RWPE2 (cell line): ENCODE measurements around the gene KIF16B.

ENCODE experiments used
- ATAC-seq: fragments of 200-7000 bp; cut with Tn5 transposase; 3 replicates; pipeline ENCODE4 v1.9.1; 2021; ENCODE audit warnings: low read depth
- DNase-seq: peaks from one replicate; pipeline ENCODE4 v3.0.0-alpha.2; 2020; ENCODE audit warnings: low spot score
- H3K27ac ChIP-seq: fragments of 450-650 bp; 2 replicates; pipeline ENCODE4 v1.5.1; 2017; ENCODE audit warnings: mild to moderate bottlenecking; ENCODE audit not compliant: poor library complexity, severe bottlenecking
- H3K27me3 ChIP-seq: fragments of 250-450 bp; sonication (Bioruptor Pico); 2 replicates; pipeline ENCODE4 v1.5.1; 2021; ENCODE audit warnings: mild to moderate bottlenecking, moderate library complexity; ENCODE audit not compliant: insufficient read depth, poor library complexity, severe bottlenecking
- H3K36me3 ChIP-seq: fragments of 250-450 bp; sonication (Bioruptor Pico); 2 replicates; pipeline ENCODE4 v1.5.1; 2020; ENCODE audit warnings: low read depth, mild to moderate bottlenecking, moderate library complexity
- H3K4me1 ChIP-seq: fragments of 250-450 bp; sonication (Bioruptor Pico); 2 replicates; pipeline ENCODE4 v1.5.1; 2021; ENCODE audit warnings: mild to moderate bottlenecking, moderate library complexity; ENCODE audit not compliant: insufficient read depth, poor library complexity, severe bottlenecking
- H3K4me3 ChIP-seq: fragments of 250-450 bp; sonication (Bioruptor Pico); 2 replicates; pipeline ENCODE4 v1.5.1; 2021; ENCODE audit warnings: mild to moderate bottlenecking, moderate library complexity; ENCODE audit not compliant: severe bottlenecking
- H3K9me3 ChIP-seq: fragments of 250-450 bp; sonication (Bioruptor Pico); 2 replicates; pipeline ENCODE4 v1.5.1; 2021; ENCODE audit warnings: mild to moderate bottlenecking, moderate library complexity; ENCODE audit not compliant: severe bottlenecking
- CTCF ChIP-seq: fragments of 450-650 bp; IDR thresholded peaks from one replicate; pipeline ENCODE4 v1.5.1; 2017; ENCODE audit warnings: mild to moderate bottlenecking, moderate library complexity; ENCODE audit not compliant: poor library complexity, severe bottlenecking

The KIF16B gene

GRCh38 chr20:16573001-16573965, at the start of gene KIF16B:
TSS of gene KIF16B (minus strand) at chr20:16573448. CDS start at chr20:16573275, 173 bp downstream.
- Histone ChIP-seq H3K4me3 (peak within 1 kb of the TSS; percentile 56), H3K4me1 (peaks cover 4% of the 10 kb centered on the region), H3K27me3 (no peaks in the 10 kb centered on the region), H3K36me3 (no peaks in the 10 kb centered on the region), H3K9me3 (no peaks in the 10 kb centered on the region), H3K27ac (peak within 1 kb of the TSS; percentile 25)
- DNase-seq (peak; percentile 93), ATAC-seq (peak; percentile 87)
- TF ChIP-seq CTCF: peak; percentile 17

GRCh38 chr20:16622501-16622900, 49.3 kb upstream of the KIF16B start:
- DNase-seq (no peak), ATAC-seq (no peak)
- no peaks in the 10 kb centered on the region for H3K27me3 ChIP-seq
- H3K4me1 ChIP-seq: no peaks in the 10 kb centered on the region
- H3K4me3 ChIP-seq: no peak overlapping the region
- no peak overlapping the region for H3K27ac ChIP-seq
- TF ChIP-seq CTCF: no peak
- no peaks in the 10 kb centered on the region for H3K9me3 ChIP-seq
- H3K36me3 ChIP-seq: no peaks in the 10 kb centered on the region

- DNase-seq (no peak), ATAC-seq (no peak)
- no peak for TF ChIP-seq CTCF
- H3K36me3 ChIP-seq: no peaks in the 10 kb centered on the region
- no peaks in the 10 kb centered on the region for H3K27me3 ChIP-seq
- no peak overlapping the region for H3K27ac ChIP-seq
- no peaks in the 10 kb centered on the region for H3K4me1 ChIP-seq
- H3K4me3 ChIP-seq: no peak overlapping the region
- H3K9me3 ChIP-seq: no peaks in the 10 kb centered on the region
Observed at GRCh38 chr20:16621435-16622141, 48.3 kb upstream of the KIF16B start.

- no peak for ATAC-seq
- H3K9me3 ChIP-seq: no peaks in the 10 kb centered on the region
- no peak for TF ChIP-seq CTCF
- no peak overlapping the region for H3K4me3 ChIP-seq
- H3K36me3 ChIP-seq: no peaks in the 10 kb centered on the region
- H3K27me3 ChIP-seq: no peaks in the 10 kb centered on the region
- no peaks in the 10 kb centered on the region for H3K4me1 ChIP-seq
- DNase-seq: no peak
- no peak overlapping the region for H3K27ac ChIP-seq
Observed at GRCh38 chr20:16620961-16621360, 47.7 kb upstream of the KIF16B start.

GRCh38 chr20:16619953-16620352, 46.7 kb upstream of the KIF16B start:
- Histone ChIP-seq H3K27ac (no peak overlapping the region), H3K36me3 (no peaks in the 10 kb centered on the region), H3K27me3 (no peaks in the 10 kb centered on the region), H3K9me3 (no peaks in the 10 kb centered on the region), H3K4me3 (no peak overlapping the region), H3K4me1 (peaks cover 2% of the 10 kb centered on the region)
- TF ChIP-seq CTCF: no peak
- ATAC-seq (no peak), DNase-seq (no peak)
